ENCODE data around the gene HIVEP3. TPM values are rescaled to one million over a fixed set of nuclear protein-coding genes. Genes with fewer than 3 reads are reported as not detected.

The HIVEP3 gene
- total and polyA plus RNA-seq, 3 donors from 2014 or later = 4.8 to 7.3 (median 7.2) TPM

DNA sequence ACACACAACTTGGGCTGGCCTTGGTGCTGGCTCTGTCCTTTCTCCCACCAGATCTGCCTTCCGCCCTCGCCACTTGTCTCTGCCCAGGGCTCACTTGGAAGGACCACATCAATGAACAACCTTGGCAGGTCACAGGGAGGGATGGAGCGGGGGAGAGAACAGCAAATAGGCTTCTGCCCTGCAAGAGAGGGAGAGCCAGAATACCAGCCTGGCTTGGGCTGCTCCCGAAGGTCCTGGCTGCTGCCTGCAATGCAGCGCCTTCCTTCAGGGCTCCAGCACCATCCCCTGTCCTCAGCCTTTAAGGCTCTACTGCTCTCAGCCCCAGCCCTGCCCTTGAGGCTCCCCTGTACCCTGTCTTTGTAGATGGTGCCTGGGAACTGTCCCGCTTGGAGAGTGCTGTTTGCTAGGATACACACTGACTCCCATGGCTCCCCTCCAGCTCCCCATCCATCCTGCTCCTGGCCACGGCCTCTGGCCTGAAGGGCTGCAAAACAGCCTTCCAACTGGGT is 43.8 kb downstream of the HIVEP3 start:
- 48 to 72% methylated on average over 7 of the region's 7 CpGs for WGBS, 2 donors
- intact Hi-C loops (cut with DNase I; ENCODE audit: low total_unique reads) = no loop called here
- peak; percentile 60 for DNase-seq

DNA sequence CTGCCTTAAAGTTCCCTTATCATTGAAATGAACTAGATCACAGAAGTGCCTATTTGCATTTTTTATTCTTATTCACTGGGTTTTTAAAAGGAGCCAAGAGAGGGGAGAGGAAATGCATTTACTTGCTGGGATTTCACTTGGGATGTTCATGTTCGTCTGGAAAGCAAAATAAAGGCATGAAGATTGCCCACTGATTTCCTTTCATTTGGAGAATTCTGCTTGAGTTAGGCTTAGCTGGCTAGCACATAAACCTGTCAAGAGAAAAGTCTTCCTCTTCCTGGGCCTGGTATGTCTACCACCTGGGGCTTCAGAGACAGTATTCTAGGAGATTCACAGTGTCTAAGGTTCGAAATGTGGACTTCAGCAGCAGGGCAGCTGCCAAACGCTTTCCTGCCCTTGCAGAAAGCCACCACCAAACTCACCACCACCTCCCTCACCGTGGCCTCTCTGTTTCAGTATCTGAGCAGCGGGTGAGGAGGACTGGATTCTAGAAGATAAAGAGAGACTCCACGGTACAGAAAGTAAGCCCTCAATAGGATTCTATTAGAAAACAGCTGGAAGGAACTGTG is 44.5 kb downstream of the HIVEP3 start:
- no peaks in the 10 kb centered on the region for H3K9me3 ChIP-seq
- H3K27me3 ChIP-seq = no peaks in the 10 kb centered on the region
- 75 to 86% methylated on average over 6 of the region's 6 CpGs for WGBS, 2 donors
- H3K27ac ChIP-seq = no peak overlapping the region
- TF ChIP-seq, protein P1, sequence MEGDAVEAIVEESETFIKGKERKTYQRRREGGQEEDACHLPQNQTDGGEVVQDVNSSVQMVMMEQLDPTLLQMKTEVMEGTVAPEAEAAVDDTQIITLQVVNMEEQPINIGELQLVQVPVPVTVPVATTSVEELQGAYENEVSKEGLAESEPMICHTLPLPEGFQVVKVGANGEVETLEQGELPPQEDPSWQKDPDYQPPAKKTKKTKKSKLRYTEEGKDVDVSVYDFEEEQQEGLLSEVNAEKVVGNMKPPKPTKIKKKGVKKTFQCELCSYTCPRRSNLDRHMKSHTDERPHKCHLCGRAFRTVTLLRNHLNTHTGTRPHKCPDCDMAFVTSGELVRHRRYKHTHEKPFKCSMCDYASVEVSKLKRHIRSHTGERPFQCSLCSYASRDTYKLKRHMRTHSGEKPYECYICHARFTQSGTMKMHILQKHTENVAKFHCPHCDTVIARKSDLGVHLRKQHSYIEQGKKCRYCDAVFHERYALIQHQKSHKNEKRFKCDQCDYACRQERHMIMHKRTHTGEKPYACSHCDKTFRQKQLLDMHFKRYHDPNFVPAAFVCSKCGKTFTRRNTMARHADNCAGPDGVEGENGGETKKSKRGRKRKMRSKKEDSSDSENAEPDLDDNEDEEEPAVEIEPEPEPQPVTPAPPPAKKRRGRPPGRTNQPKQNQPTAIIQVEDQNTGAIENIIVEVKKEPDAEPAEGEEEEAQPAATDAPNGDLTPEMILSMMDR (IDR thresholded peaks at IDR 0.05) = no peak
- TF ChIP-seq POLR2A (IDR thresholded peaks at IDR 0.05) = no peak
- no peak for DNase-seq
- peaks cover 27% of the 10 kb centered on the region for H3K4me1 ChIP-seq
- intact Hi-C loops (cut with DNase I; ENCODE audit: low total_unique reads) = no loop called here
- no peaks in the 10 kb centered on the region for H3K36me3 ChIP-seq (ENCODE audit: low read depth, missing control alignments)
- H3K4me3 ChIP-seq = no peak overlapping the region

More for the DNA sequence above, 43.8 kb downstream of the HIVEP3 start:
- H3K36me3 ChIP-seq (ENCODE audit: low read depth, missing control alignments) = no peaks in the 10 kb centered on the region
- H3K4me1 ChIP-seq = peaks cover 27% of the 10 kb centered on the region
- no peak overlapping the region for H3K4me3 ChIP-seq
- no peaks in the 10 kb centered on the region for H3K27me3 ChIP-seq
- H3K9me3 ChIP-seq = no peaks in the 10 kb centered on the region
- H3K27ac ChIP-seq = no peak overlapping the region
- TF ChIP-seq, protein P1 (IDR thresholded peaks at IDR 0.05) = no peak

DNA sequence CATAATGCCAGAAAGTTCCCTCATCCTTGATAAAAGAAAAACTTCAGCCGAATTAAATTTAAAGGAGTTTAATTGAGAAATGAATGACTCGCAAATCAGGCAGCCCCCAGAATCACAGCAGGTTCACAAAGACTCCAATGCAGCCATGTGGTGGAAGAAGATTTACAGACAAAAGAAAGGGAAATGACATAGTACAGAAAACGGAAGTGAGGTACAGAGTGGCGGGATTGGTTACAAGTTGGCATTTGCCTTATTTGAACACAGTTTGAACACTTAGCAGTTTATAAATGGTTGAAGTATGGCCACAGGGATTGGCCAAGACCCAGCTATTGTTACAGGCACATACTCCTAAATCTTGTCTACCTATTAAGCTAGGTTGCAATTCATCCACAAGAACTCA is 46.6 kb downstream of the HIVEP3 start:
- H3K36me3 ChIP-seq (ENCODE audit: low read depth, missing control alignments) = no peaks in the 10 kb centered on the region
- intact Hi-C loops (cut with DNase I; ENCODE audit: low total_unique reads) = no loop called here
- 88 to 92% methylated on average over 4 of the region's 4 CpGs for WGBS, 2 donors
- H3K27ac ChIP-seq = no peak overlapping the region
- no peak overlapping the region for H3K4me3 ChIP-seq
- DNase-seq = no peak
- H3K27me3 ChIP-seq = no peaks in the 10 kb centered on the region
- H3K9me3 ChIP-seq = no peaks in the 10 kb centered on the region
- peaks cover 23% of the 10 kb centered on the region for H3K4me1 ChIP-seq
- TF ChIP-seq, protein P1 (IDR thresholded peaks at IDR 0.05) = no peak
- TF ChIP-seq POLR2A (IDR thresholded peaks at IDR 0.05) = no peak

GRCh38 chr1:41870076-41870562 is 48.6 kb downstream of the HIVEP3 start:
- TF ChIP-seq POLR2A (IDR thresholded peaks at IDR 0.05) = no peak
- TF ChIP-seq, protein P1 (IDR thresholded peaks at IDR 0.05) = no peak
- H3K9me3 ChIP-seq = no peaks in the 10 kb centered on the region
- no peak for DNase-seq
- no peak overlapping the region for H3K4me3 ChIP-seq
- H3K27ac ChIP-seq = no peak overlapping the region
- H3K4me1 ChIP-seq = peaks cover 20% of the 10 kb centered on the region
- WGBS, 2 donors = 61 to 79% methylated on average over 7 of the region's 7 CpGs
- no peaks in the 10 kb centered on the region for H3K27me3 ChIP-seq
- intact Hi-C loops (cut with DNase I; ENCODE audit: low total_unique reads) = no loop called here
- H3K36me3 ChIP-seq (ENCODE audit: low read depth, missing control alignments) = no peaks in the 10 kb centered on the region
